ENCODE results near the gene CHGA.

DNA sequence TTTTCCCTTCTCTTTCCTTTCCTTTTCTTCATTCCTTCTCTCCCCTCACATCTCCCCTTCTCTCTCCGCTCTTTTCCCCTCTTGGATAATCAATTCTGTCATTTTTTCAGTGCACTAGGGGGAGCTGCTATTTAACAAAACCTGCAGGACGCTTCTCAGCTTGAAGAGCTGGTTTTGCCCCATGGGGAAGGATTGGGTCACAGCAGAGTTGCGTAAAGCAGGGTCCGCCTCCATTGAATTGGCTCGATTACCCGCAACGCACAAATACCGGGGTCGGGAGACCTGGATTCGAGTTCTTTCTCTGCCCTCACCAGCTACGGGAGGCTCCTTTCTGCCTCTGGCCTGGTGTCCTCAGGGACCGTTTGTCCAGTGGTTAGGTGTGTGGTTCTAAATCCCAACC, 42.1 kb upstream of the CHGA start:
- no peak for TF ChIP-seq POLR2AphosphoS5 (IDR thresholded peaks at IDR 0.05)
- TF ChIP-seq, protein P1, sequence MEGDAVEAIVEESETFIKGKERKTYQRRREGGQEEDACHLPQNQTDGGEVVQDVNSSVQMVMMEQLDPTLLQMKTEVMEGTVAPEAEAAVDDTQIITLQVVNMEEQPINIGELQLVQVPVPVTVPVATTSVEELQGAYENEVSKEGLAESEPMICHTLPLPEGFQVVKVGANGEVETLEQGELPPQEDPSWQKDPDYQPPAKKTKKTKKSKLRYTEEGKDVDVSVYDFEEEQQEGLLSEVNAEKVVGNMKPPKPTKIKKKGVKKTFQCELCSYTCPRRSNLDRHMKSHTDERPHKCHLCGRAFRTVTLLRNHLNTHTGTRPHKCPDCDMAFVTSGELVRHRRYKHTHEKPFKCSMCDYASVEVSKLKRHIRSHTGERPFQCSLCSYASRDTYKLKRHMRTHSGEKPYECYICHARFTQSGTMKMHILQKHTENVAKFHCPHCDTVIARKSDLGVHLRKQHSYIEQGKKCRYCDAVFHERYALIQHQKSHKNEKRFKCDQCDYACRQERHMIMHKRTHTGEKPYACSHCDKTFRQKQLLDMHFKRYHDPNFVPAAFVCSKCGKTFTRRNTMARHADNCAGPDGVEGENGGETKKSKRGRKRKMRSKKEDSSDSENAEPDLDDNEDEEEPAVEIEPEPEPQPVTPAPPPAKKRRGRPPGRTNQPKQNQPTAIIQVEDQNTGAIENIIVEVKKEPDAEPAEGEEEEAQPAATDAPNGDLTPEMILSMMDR (IDR thresholded peaks at IDR 0.05 in 8 of 11, conservative IDR thresholded peaks at IDR 0.05 in 3 of 11), result peak in 1 of 11 experiments; percentile 11
